Measurements from ENCODE around the gene STMN3.

The STMN3 gene

DNA sequence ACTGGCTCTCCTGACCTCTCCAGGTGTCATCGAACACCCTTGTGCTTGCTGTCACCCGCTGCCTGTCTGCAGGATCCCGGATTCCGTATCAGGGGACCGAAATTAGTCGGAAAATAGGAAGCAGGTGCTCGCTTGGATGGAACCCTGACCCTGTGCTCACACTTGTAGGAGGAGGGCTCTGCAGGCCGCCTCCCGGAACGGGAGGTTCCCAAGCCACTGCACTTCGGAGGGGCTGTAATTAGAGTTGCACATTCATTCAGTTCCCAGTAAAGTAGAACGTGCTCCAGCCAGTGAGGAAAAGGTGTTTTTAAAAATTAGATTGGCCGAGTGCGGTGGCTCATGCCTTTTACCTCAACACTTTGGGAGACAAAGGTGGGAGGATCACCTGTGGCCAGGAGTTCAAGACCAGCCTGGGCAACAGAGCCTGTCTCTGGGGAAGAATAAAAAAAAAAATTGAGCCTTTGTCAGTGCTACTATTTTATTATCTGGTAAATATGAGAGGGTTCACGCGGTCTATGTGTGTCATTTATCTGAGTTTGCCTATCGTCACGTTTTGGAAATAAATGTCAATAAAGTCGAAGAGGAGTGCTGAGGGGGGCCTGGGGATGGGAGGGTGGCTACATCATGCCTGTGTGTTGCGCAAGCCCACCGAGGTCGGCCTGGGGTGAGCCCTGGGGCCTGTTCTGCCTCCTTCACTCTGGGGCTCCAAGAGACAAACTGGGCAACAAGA, 24.8 kb downstream of the STMN3 start (continued):
- TF ChIP-seq, protein P1, sequence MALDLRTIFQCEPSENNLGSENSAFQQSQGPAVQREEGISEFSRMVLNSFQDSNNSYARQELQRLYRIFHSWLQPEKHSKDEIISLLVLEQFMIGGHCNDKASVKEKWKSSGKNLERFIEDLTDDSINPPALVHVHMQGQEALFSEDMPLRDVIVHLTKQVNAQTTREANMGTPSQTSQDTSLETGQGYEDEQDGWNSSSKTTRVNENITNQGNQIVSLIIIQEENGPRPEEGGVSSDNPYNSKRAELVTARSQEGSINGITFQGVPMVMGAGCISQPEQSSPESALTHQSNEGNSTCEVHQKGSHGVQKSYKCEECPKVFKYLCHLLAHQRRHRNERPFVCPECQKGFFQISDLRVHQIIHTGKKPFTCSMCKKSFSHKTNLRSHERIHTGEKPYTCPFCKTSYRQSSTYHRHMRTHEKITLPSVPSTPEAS (tag by site-specific recombination; IDR thresholded peaks at IDR 0.05), result no peak
- TF ChIP-seq GLI4 (tag by site-specific recombination; IDR thresholded peaks at IDR 0.05) (no peak), ZNF138 (tag by site-specific recombination; IDR thresholded peaks at IDR 0.05; ENCODE audit: borderline replicate concordance) (no peak), ZNF366 (tag by site-specific recombination; conservative IDR thresholded peaks at IDR 0.05) (no peak; the same call in 1 of the 2 replicates), ZNF658 (tag by site-specific recombination; IDR thresholded peaks at IDR 0.05) (no peak), RBAK (tag by site-specific recombination; IDR thresholded peaks at IDR 0.05) (no peak), ZNF664 (tag by site-specific recombination; IDR thresholded peaks at IDR 0.05) (no peak), ZNF610 (tag by site-specific recombination; IDR thresholded peaks at IDR 0.05; ENCODE audit: borderline replicate concordance) (peak; percentile 70; the same call in 1 of the 2 replicates), ZNF211 (tag by site-specific recombination; IDR thresholded peaks at IDR 0.05; ENCODE audit: low read depth) (no peak; the same call in 1 of the 2 replicates), ZNF335 (tag by site-specific recombination; conservative IDR thresholded peaks at IDR 0.05) (peak; percentile 97), ZBTB1 (tag by site-specific recombination; IDR thresholded peaks at IDR 0.05) (no peak), ZNF302 (tag by site-specific recombination; IDR thresholded peaks at IDR 0.05; ENCODE audit: low read depth) (no peak), ZNF777 (tag by site-specific recombination; IDR thresholded peaks at IDR 0.05; ENCODE audit: borderline replicate concordance) (no peak), ZNF174 (tag by site-specific recombination; IDR thresholded peaks at IDR 0.05) (no peak), GLI2 (tag by site-specific recombination; IDR thresholded peaks at IDR 0.05; ENCODE audit: borderline replicate concordance, low read depth) (no peak), ZNF473 (tag by site-specific recombination; IDR thresholded peaks at IDR 0.05) (no peak), ZNF785 (tag by site-specific recombination; IDR thresholded peaks at IDR 0.05) (no peak), ZNF596 (tag by site-specific recombination; IDR thresholded peaks at IDR 0.05) (peak; percentile 46; the same call in 1 of the 2 replicates), ZNF433 (tag by site-specific recombination; IDR thresholded peaks at IDR 0.05; ENCODE audit: low read depth) (no peak)
- TF ChIP-seq, protein P2, sequence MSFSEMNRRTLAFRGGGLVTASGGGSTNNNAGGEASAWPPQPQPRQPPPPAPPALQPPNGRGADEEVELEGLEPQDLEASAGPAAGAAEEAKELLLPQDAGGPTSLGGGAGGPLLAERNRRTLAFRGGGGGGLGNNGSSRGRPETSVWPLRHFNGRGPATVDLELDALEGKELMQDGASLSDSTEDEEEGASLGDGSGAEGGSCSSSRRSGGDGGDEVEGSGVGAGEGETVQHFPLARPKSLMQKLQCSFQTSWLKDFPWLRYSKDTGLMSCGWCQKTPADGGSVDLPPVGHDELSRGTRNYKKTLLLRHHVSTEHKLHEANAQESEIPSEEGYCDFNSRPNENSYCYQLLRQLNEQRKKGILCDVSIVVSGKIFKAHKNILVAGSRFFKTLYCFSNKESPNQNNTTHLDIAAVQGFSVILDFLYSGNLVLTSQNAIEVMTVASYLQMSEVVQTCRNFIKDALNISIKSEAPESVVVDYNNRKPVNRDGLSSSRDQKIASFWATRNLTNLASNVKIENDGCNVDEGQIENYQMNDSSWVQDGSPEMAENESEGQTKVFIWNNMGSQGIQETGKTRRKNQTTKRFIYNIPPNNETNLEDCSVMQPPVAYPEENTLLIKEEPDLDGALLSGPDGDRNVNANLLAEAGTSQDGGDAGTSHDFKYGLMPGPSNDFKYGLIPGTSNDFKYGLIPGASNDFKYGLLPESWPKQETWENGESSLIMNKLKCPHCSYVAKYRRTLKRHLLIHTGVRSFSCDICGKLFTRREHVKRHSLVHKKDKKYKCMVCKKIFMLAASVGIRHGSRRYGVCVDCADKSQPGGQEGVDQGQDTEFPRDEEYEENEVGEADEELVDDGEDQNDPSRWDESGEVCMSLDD (tag by site-specific recombination; IDR thresholded peaks at IDR 0.05), result no peak; the same call in 1 of the 2 replicates
- TF ChIP-seq, protein P3, sequence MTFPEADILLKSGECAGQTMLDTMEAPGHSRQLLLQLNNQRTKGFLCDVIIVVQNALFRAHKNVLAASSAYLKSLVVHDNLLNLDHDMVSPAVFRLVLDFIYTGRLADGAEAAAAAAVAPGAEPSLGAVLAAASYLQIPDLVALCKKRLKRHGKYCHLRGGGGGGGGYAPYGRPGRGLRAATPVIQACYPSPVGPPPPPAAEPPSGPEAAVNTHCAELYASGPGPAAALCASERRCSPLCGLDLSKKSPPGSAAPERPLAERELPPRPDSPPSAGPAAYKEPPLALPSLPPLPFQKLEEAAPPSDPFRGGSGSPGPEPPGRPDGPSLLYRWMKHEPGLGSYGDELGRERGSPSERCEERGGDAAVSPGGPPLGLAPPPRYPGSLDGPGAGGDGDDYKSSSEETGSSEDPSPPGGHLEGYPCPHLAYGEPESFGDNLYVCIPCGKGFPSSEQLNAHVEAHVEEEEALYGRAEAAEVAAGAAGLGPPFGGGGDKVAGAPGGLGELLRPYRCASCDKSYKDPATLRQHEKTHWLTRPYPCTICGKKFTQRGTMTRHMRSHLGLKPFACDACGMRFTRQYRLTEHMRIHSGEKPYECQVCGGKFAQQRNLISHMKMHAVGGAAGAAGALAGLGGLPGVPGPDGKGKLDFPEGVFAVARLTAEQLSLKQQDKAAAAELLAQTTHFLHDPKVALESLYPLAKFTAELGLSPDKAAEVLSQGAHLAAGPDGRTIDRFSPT (tag by site-specific recombination; IDR thresholded peaks at IDR 0.05), result no peak
- TF ChIP-seq, protein P4, sequence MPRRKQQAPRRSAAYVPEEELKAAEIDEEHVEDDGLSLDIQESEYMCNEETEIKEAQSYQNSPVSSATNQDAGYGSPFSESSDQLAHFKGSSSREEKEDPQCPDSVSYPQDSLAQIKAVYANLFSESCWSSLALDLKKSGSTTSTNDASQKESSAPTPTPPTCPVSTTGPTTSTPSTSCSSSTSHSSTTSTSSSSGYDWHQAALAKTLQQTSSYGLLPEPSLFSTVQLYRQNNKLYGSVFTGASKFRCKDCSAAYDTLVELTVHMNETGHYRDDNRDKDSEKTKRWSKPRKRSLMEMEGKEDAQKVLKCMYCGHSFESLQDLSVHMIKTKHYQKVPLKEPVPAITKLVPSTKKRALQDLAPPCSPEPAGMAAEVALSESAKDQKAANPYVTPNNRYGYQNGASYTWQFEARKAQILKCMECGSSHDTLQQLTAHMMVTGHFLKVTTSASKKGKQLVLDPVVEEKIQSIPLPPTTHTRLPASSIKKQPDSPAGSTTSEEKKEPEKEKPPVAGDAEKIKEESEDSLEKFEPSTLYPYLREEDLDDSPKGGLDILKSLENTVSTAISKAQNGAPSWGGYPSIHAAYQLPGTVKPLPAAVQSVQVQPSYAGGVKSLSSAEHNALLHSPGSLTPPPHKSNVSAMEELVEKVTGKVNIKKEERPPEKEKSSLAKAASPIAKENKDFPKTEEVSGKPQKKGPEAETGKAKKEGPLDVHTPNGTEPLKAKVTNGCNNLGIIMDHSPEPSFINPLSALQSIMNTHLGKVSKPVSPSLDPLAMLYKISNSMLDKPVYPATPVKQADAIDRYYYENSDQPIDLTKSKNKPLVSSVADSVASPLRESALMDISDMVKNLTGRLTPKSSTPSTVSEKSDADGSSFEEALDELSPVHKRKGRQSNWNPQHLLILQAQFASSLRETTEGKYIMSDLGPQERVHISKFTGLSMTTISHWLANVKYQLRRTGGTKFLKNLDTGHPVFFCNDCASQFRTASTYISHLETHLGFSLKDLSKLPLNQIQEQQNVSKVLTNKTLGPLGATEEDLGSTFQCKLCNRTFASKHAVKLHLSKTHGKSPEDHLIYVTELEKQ (tag by site-specific recombination; IDR thresholded peaks at IDR 0.05; ENCODE audit: borderline replicate concordance), result no peak
- TF ChIP-seq, protein P5, sequence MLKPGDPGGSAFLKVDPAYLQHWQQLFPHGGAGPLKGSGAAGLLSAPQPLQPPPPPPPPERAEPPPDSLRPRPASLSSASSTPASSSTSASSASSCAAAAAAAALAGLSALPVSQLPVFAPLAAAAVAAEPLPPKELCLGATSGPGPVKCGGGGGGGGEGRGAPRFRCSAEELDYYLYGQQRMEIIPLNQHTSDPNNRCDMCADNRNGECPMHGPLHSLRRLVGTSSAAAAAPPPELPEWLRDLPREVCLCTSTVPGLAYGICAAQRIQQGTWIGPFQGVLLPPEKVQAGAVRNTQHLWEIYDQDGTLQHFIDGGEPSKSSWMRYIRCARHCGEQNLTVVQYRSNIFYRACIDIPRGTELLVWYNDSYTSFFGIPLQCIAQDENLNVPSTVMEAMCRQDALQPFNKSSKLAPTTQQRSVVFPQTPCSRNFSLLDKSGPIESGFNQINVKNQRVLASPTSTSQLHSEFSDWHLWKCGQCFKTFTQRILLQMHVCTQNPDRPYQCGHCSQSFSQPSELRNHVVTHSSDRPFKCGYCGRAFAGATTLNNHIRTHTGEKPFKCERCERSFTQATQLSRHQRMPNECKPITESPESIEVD (tag by site-specific recombination; IDR thresholded peaks at IDR 0.05), result peak; percentile 36; the same call in 1 of the 2 replicates
- TF ChIP-seq, protein P6, sequence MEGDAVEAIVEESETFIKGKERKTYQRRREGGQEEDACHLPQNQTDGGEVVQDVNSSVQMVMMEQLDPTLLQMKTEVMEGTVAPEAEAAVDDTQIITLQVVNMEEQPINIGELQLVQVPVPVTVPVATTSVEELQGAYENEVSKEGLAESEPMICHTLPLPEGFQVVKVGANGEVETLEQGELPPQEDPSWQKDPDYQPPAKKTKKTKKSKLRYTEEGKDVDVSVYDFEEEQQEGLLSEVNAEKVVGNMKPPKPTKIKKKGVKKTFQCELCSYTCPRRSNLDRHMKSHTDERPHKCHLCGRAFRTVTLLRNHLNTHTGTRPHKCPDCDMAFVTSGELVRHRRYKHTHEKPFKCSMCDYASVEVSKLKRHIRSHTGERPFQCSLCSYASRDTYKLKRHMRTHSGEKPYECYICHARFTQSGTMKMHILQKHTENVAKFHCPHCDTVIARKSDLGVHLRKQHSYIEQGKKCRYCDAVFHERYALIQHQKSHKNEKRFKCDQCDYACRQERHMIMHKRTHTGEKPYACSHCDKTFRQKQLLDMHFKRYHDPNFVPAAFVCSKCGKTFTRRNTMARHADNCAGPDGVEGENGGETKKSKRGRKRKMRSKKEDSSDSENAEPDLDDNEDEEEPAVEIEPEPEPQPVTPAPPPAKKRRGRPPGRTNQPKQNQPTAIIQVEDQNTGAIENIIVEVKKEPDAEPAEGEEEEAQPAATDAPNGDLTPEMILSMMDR (tag by site-specific recombination; IDR thresholded peaks at IDR 0.05), result no peak

All from HEK293 (cell line).